K562 (cell line): ENCODE results near the gene ATF3. TPM values are rescaled to one million over a fixed set of nuclear protein-coding genes. Genes with fewer than 3 reads are reported as not detected.
A peak's percentile ranks its signal among the peaks of the same experiment; 100 is the strongest.

ENCODE experiments used
- ATAC-seq: fragments of 200-7000 bp; cut with Tn5 transposase; 3 replicates; pipeline ENCODE4 v1.9.1; 2020; ENCODE audit warnings: moderate library complexity
- BruUV-seq: library from RNA; stranded (reverse); fragments of 400-500 nt; replicated peaks from 2 replicates; lab custom pipeline; 2021; lab: Mats Ljungman, UMichigan
- CTCF ChIA-PET: fragments of 300-600 bp; formaldehyde crosslinking; extraction: SDS; loops from one replicate; lab custom pipeline; 2021; ENCODE audit warnings: low intra/inter-chr PET ratio; lab: Yijun Ruan, JAX
- POLR2A ChIA-PET: fragments of 300-600, 350-650 bp; sonication (Branson Sonifier 250); formaldehyde crosslinking; extraction: SDS; loops from one replicate; lab custom pipeline; 2021; ENCODE audit warnings: antibody characterized with exemption, inconsistent platforms; lab: Yijun Ruan, JAX
- DNase-seq, 4 experiments: peaks; one replicate each; pipeline versions ENCODE4 v3.0.0 to v3.0.0-alpha.2; 2011 to 2018; ENCODE audit warnings: low spot score in 3 of 4, mixed read lengths in 3 of 4; ENCODE audit errors: extremely low read depth in 1 of 4
- FAIRE-seq: peaks from 2 replicates; lab custom pipeline; 2011; peaks lifted over from hg19 to GRCh38; lab: Jason Lieb, UNC
- H2AFZ ChIP-seq: 2 replicates; pipeline ENCODE4 v1.6.0; 2011; ENCODE audit warnings: low read depth, low read length, control low read depth, inconsistent platforms
- H3K27ac ChIP-seq: fragments of 200-600 bp; 3 replicates; pipeline ENCODE4 v1.8.0; 2011; ENCODE audit warnings: low read depth, mild to moderate bottlenecking, control low read depth, inconsistent platforms, low read length, moderate library complexity, mixed read lengths; ENCODE audit errors: extremely low read depth
- H3K27me3 ChIP-seq, 2 experiments: fragments of 300-600 bp in 1 of 2; 2 replicates in 1 of 2; 3 replicates in 1 of 2; pipeline versions ENCODE4 v1.6.0 to v1.8.0; 2011; ENCODE audit warnings: inconsistent platforms in 2 of 2, low read length in 2 of 2, mild to moderate bottlenecking in 1 of 2, mixed read lengths in 1 of 2, moderate library complexity in 1 of 2; ENCODE audit not compliant: control insufficient read depth in 2 of 2, insufficient read depth in 2 of 2
- H3K36me3 ChIP-seq: fragments of 300-600 bp; 3 replicates; pipeline ENCODE4 v1.8.0; 2011; ENCODE audit warnings: mild to moderate bottlenecking, low read length, inconsistent platforms; ENCODE audit not compliant: control insufficient read depth, insufficient read depth
- H3K4me1 ChIP-seq, 2 experiments: fragments of 200-600 bp in 1 of 2; replicated peaks in 1 of 2; 2 replicates in 1 of 2; 3 replicates in 1 of 2; pipeline versions ENCODE4 v1.5.1 to v1.8.0; 2011; ENCODE audit warnings: inconsistent platforms in 2 of 2, low read length in 2 of 2, mild to moderate bottlenecking in 1 of 2, mixed read lengths in 1 of 2, moderate library complexity in 1 of 2; ENCODE audit not compliant: control insufficient read depth in 2 of 2, insufficient read depth in 2 of 2
- H3K4me2 ChIP-seq: 2 replicates; pipeline ENCODE4 v1.6.1; 2011; ENCODE audit warnings: low read length, control low read depth, inconsistent platforms, mixed read lengths; ENCODE audit not compliant: insufficient read depth
- H3K4me3 ChIP-seq: fragments of 200-600 bp; sonication (generic), shearing (Covaris generic); 2 replicates; pipeline ENCODE4 v1.5.1; 2016; ENCODE audit warnings: control low read depth, inconsistent platforms
- H3K79me2 ChIP-seq: fragments of 200-600 bp; 3 replicates; pipeline ENCODE4 v1.8.0; 2011; ENCODE audit warnings: low read length, inconsistent platforms; ENCODE audit not compliant: control insufficient read depth, insufficient read depth
- H3K9ac ChIP-seq, 2 experiments: 2 replicates each; pipeline versions ENCODE4 v1.6.0 to v1.6.1; 2011; ENCODE audit warnings: low read depth in 2 of 2, low read length in 2 of 2, control low read depth in 1 of 2, inconsistent platforms in 1 of 2, mild to moderate bottlenecking in 1 of 2, mixed read lengths in 1 of 2; ENCODE audit not compliant: insufficient read depth in 1 of 2
- H3K9me1 ChIP-seq: one replicate; pipeline ENCODE4 v1.6.0; 2011; ENCODE audit warnings: inconsistent platforms, mild to moderate bottlenecking, low read length, moderate library complexity; ENCODE audit not compliant: control insufficient read depth, insufficient read depth
- H3K9me3 ChIP-seq: replicated peaks from 2 replicates; pipeline ENCODE4 v1.5.1; 2011; ENCODE audit warnings: low read depth, low read length, inconsistent platforms; ENCODE audit not compliant: control insufficient read depth, insufficient read depth
- H4K20me1 ChIP-seq: replicated peaks from 2 replicates; pipeline ENCODE4 v1.6.1; 2011; ENCODE audit warnings: low read length, inconsistent platforms, mixed read lengths; ENCODE audit not compliant: control insufficient read depth, insufficient read depth
- C11orf30 ChIP-seq: fragments of 450-650 bp; IDR thresholded peaks from 2 replicates; pipeline ENCODE4 v1.6.1; 2016; ENCODE audit warnings: low read depth, mild to moderate bottlenecking
- CBX1 ChIP-seq: sonication (generic); IDR thresholded peaks from 2 replicates; pipeline ENCODE4 v1.6.1; 2016; ENCODE audit warnings: antibody characterized with exemption, low read depth, mild to moderate bottlenecking
- CEBPG ChIP-seq, 3 experiments: fragments of 200-800 bp in 1 of 3; sonication (Bioruptor generic) in 1 of 3; sonication (generic) in 1 of 3; formaldehyde crosslinking in 1 of 3; IDR thresholded peaks in 2 of 3; conservative IDR thresholded peaks in 1 of 3; 2 replicates each; pipeline versions ENCODE4 v1.6.1 to v1.8.0; 2016 to 2022; ENCODE audit warnings: missing compliant biosample characterization in 2 of 3, missing genetic modification characterization in 2 of 3, mild to moderate bottlenecking in 1 of 3, missing genetic modification reagents in 1 of 3
- CHCHD3 ChIP-seq: fragments of 250-450 bp; sonication (Bioruptor Pico); IDR thresholded peaks from 2 replicates; pipeline ENCODE4 v2.1.2; 2022; ENCODE audit warnings: mild to moderate bottlenecking
- CREB5 ChIP-seq: fragments of 250-450 bp; sonication (Bioruptor Pico); IDR thresholded peaks from 2 replicates; pipeline ENCODE4 v1.5.0; 2020; ENCODE audit warnings: mild to moderate bottlenecking
- CTBP1 ChIP-seq: fragments of 450-650 bp; IDR thresholded peaks from 2 replicates; pipeline ENCODE4 v1.6.1; 2016; ENCODE audit warnings: borderline replicate concordance
- FOXJ2 ChIP-seq: fragments of 200-800 bp; sonication (Bioruptor generic); IDR thresholded peaks from 2 replicates; pipeline ENCODE4 v1.6.1; 2016; ENCODE audit warnings: missing genetic modification characterization, missing compliant biosample characterization
- HMGN3 ChIP-seq: IDR thresholded peaks from 2 replicates; pipeline ENCODE4 v1.6.1; 2011; ENCODE audit warnings: borderline replicate concordance, low read depth, mild to moderate bottlenecking, mixed read lengths, low read length; ENCODE audit not compliant: insufficient read length; ENCODE audit errors: extremely low read depth
- JUN ChIP-seq, 2 experiments: sonication (generic) in 1 of 2; formaldehyde crosslinking in 1 of 2; IDR thresholded peaks; 2 replicates each; pipeline versions ENCODE4 v1.6.1 to v1.8.0; 2012 to 2022; ENCODE audit warnings: borderline replicate concordance in 2 of 2, mild to moderate bottlenecking in 2 of 2, improper control_type of control experiment in 1 of 2, low read depth in 1 of 2, low read length in 1 of 2, missing genetic modification reagents in 1 of 2
- JUND ChIP-seq, 2 experiments: IDR thresholded peaks; 2 replicates in 1 of 2; 3 replicates in 1 of 2; pipeline ENCODE4 v1.6.1; 2011; ENCODE audit warnings: borderline replicate concordance in 2 of 2, low read depth in 2 of 2, low read length in 2 of 2, improper control_type of control experiment in 1 of 2, missing biosample characterization in 1 of 2, missing genetic modification characterization in 1 of 2, missing genetic modification reagents in 1 of 2
- L3MBTL2 ChIP-seq: fragments of 450-650 bp; IDR thresholded peaks from 2 replicates; pipeline ENCODE4 v1.6.1; 2016; ENCODE audit warnings: mild to moderate bottlenecking, moderate library complexity
- TEAD4 ChIP-seq, 2 experiments: sonication (generic) in 1 of 2; formaldehyde crosslinking in 1 of 2; IDR thresholded peaks; 2 replicates each; pipeline versions ENCODE4 v1.6.1 to v1.8.0; 2012 to 2022; ENCODE audit warnings: borderline replicate concordance in 1 of 2, inconsistent platforms in 1 of 2, low read length in 1 of 2, mild to moderate bottlenecking in 1 of 2, missing genetic modification reagents in 1 of 2
- ZFP1 ChIP-seq: fragments of 450-650 bp; formaldehyde crosslinking; IDR thresholded peaks from 2 replicates; pipeline ENCODE4 v1.4.0; 2020; ENCODE audit warnings: mild to moderate bottlenecking, mixed read lengths
- ZFP36 ChIP-seq: fragments of 150-350 bp; IDR thresholded peaks from 2 replicates; pipeline ENCODE4 v1.6.1; 2018; ENCODE audit warnings: low read length, low read depth; ENCODE audit not compliant: partially characterized antibody
- ZNF24 ChIP-seq: fragments of 450-650 bp; IDR thresholded peaks from 2 replicates; pipeline ENCODE4 v1.6.1; 2016
- WGBS: fragments of 100-300 bp; shearing (Covaris generic); methylation state at CpG from one replicate; pipeline ENCODE4 v1.1.6; 2016; ENCODE audit warnings: low coverage, mixed read lengths; ENCODE audit not compliant: insufficient coverage; ENCODE audit errors: missing lambda C conversion rate; 5-methylcytosine and 5-hydroxymethylcytosine counted together
- in situ Hi-C: fragments of 300-500 bp; cut with MboI; formaldehyde crosslinking; loops from 4 replicates; pipeline ENCODE4 v1.15.0; 2018; ENCODE audit warnings: inconsistent platforms, mixed read lengths
- intact Hi-C: fragments of 100-400 bp; cut with micrococcal nuclease; formaldehyde crosslinking; loops from 2 replicates; pipeline ENCODE4 v1.14.2; 2022
- polyA plus RNA-seq, 8 experiments: library from polyadenylated mRNA; depleted of rRNA in 4 of 8; stranded (reverse) in 5 of 8; unstranded in 3 of 8; fragments of >200 nt; fragmentation: Nextera tagmentation in 2 of 8; fragmentation: Illumina TruSeq in 1 of 8; extraction: Ambion mirVana in 2 of 8; extraction: Trizol in 1 of 8; gene quantifications; 2 replicates each; pipeline versions ENCODE4 v1.2.1 to v1.2.3, GENCODE V29; 2011 to 2014; ENCODE audit warnings: inconsistent platforms in 1 of 8, missing spikeins in 1 of 8
- total RNA-seq, 7 experiments: library from RNA; depleted of rRNA in 6 of 7; stranded (reverse); fragments of >200 nt in 6 of 7; fragmentation: Illumina TruSeq in 2 of 7; extraction: Trizol in 2 of 7; gene quantifications; 2 replicates each; pipeline versions ENCODE4 v1.2.1 to v1.2.3, GENCODE V29; 2011 to 2021; ENCODE audit warnings: low replicate concordance in 1 of 7
- TF ChIP-seq, protein P1 (sequence below), 2 experiments: fragments of 450-650 bp in 1 of 2; sonication (generic) in 1 of 2; formaldehyde crosslinking in 1 of 2; IDR thresholded peaks in 1 of 2; conservative IDR thresholded peaks in 1 of 2; 2 replicates each; pipeline versions ENCODE4 v1.6.1 to v1.8.1; 2016 to 2023; ENCODE audit warnings: mild to moderate bottlenecking in 2 of 2, moderate library complexity in 2 of 2, inconsistent platforms in 1 of 2, missing genetic modification reagents in 1 of 2

The ATF3 gene
- total and polyA plus RNA-seq, 9 of the 15 experiments (the other 6 are each of a cell fraction or from before 2014, with no cell fraction given), result 3.5 to 28.2 (median 19.8) TPM

DNA sequence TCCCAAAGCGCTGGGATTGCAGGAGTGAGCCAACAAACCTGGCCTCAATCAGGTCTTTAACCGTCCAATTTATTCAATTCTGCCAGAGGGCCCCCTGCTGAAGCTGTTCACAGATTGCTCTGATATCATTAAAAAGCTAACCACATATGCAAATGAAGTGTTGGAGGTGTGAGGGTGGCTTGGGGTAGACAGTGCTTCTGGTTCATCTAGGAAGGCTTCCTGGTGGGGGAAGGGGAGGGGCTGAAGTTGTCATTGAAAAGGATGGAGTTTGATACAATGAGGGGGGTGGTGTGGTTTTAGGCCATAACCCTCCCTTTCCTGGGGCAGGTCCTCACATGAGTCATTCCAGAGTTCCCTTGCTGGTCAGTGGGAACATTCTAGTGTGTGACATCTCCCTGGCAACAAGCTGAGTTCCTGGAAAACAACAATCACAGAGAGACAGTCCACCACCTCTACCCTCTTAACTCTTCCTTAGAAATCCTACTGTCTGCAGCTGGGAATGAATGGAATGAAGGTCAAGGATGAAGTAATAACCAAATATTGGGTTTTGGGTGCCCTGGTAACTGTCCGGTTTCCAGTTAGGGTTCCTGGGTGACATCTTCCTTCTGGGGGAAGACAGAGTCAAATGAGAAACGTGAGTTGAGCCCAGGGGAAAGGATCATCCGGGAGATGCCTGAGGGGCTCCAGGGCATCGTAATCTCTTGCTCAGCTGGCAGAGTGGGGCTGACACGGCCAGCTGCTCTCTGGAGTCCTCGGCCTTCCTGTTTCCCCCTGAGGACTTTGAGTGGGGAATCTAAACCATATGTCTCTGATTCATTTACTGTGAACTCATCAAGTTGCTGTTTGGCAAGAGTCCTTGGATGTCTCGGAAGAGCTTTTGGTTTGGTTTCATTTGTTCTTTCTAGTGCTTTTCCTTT is 58.9 kb downstream of the ATF3 start:
- in situ Hi-C loops, result no loop called here
- intact Hi-C loops, result loop anchor here (5.0 kb wide), 2 partner anchors 315 to 400 kb away; no protein-coding TSS in a partner anchor
- Histone ChIP-seq H3K4me3 (no peak overlapping the region), H3K36me3 (no peaks in the 10 kb centered on the region), H3K4me1 (peaks cover 3 to 11% of the 10 kb centered on the region in 2 experiments; a peak in 4 of 5 replicates), H3K9ac (no peak overlapping the region), H4K20me1 (peaks cover 4% of the 10 kb centered on the region; the same call in 1 of the 2 replicates), H3K79me2 (no peaks in the 10 kb centered on the region), H3K4me2 (no peak overlapping the region), H3K9me1 (no peaks in the 10 kb centered on the region), H2AFZ (no peak overlapping the region), H3K9me3 (no peaks in the 10 kb centered on the region), H3K27me3 (peaks cover 26 to 51% of the 10 kb centered on the region in 2 experiments; a peak in 4 of 5 replicates), H3K27ac (no peak overlapping the region)
- FAIRE-seq (no peak), ATAC-seq (no peak), DNase-seq (peak in 1 of 4 experiments; percentile 27)
- CTCF ChIA-PET, result no interaction called here
- BruUV-seq, result no TSS peak
- 6% methylated on average over 9 of the region's 9 CpGs for WGBS
- POLR2A ChIA-PET, result interaction anchor here (1.2 to 1.6 kb wide), 4 partner anchors 10 to 190 kb away, joined by 4 to 5 read pairs (median 4); partner anchors contain the start of genes ATF3 and FLVCR1
- 0 out of 2 replicates have a peak, but pooled peaks have one; percentile 19 for TF ChIP-seq CTBP1
- TF ChIP-seq L3MBTL2, result no peak
- TF ChIP-seq CEBPG (CRISPR knock-in tag; IDR thresholded peaks at IDR 0.05), result no peak
- TF ChIP-seq CEBPG (tag; conservative IDR thresholded peaks at IDR 0.05 in 1 of 2, IDR thresholded peaks at IDR 0.05 in 1 of 2), result 0 out of 4 replicates have a peak, but pooled peaks of 1 of the 2 experiments have one; percentile 33
- no peak for TF ChIP-seq HMGN3
- no peak for TF ChIP-seq C11orf30
- TF ChIP-seq JUND (IDR thresholded peaks at IDR 0.05; ENCODE audit: borderline replicate concordance, low read depth, low read length), result peak; percentile 69; the same call in 1 of the 2 replicates
- peak; percentile 60; the same call in 1 of the 3 replicates for TF ChIP-seq JUND (tag; IDR thresholded peaks at IDR 0.05; ENCODE audit: borderline replicate concordance, low read depth, low read length)
- no peak for TF ChIP-seq CBX1
- TF ChIP-seq JUN (IDR thresholded peaks at IDR 0.05; ENCODE audit: borderline replicate concordance, low read depth, low read length), result peak; percentile 75
- TF ChIP-seq JUN (CRISPR knock-in tag; IDR thresholded peaks at IDR 0.05; ENCODE audit: borderline replicate concordance), result no peak
- TF ChIP-seq ZFP1 (CRISPR knock-in tag), result no peak
- peak; percentile 32 for TF ChIP-seq ZFP36
- no peak for TF ChIP-seq CREB5 (CRISPR knock-in tag)
- TF ChIP-seq TEAD4 (IDR thresholded peaks at IDR 0.05; ENCODE audit: low read length), result no peak
- no peak for TF ChIP-seq TEAD4 (CRISPR knock-in tag; IDR thresholded peaks at IDR 0.05; ENCODE audit: borderline replicate concordance)
- no peak for TF ChIP-seq ZNF24
- TF ChIP-seq, protein P1, sequence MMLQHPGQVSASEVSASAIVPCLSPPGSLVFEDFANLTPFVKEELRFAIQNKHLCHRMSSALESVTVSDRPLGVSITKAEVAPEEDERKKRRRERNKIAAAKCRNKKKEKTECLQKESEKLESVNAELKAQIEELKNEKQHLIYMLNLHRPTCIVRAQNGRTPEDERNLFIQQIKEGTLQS (IDR thresholded peaks at IDR 0.05), result peak; percentile 49; the same call in 1 of the 2 replicates
- TF ChIP-seq, protein P1 (CRISPR knock-in tag; conservative IDR thresholded peaks at IDR 0.05), result no peak
- TF ChIP-seq FOXJ2 (tag), result peak; percentile 73; the same call in 1 of the 2 replicates
- TF ChIP-seq CHCHD3 (CRISPR knock-in tag), result no peak
